Pons (tissue), 1 donor: ENCODE results near the gene TMEM98.
"Not testable (repeated sequence)": the region's sequence is repeated elsewhere in the genome, so short reads cannot be mapped to it uniquely, and the experiment has no call there.

Experiments used
- DNase-seq: peaks from one replicate; pipeline ENCODE4 v3.0.0-alpha.2; 2016; ENCODE audit warnings: low spot score

Gene TMEM98

GRCh38 chr17:32985050-32985756 is 57.2 kb downstream of the TMEM98 start:
- DNase-seq = no peak

- DNase-seq = not testable (repeated sequence)
These were observed 59.5 kb downstream of the TMEM98 start for GRCh38 chr17:32987453-32987805.

- not testable (repeated sequence) for DNase-seq
These were observed 59.9 kb downstream of the TMEM98 start for GRCh38 chr17:32987868-32988267.

- DNase-seq = no peak
These were observed 60.6 kb downstream of the TMEM98 start for GRCh38 chr17:32988481-32989101.

- no peak for DNase-seq
These were observed 64.5 kb downstream of the TMEM98 start for GRCh38 chr17:32992321-32993033.

GRCh38 chr17:32993977-32994376 is 66.0 kb downstream of the TMEM98 start:
- DNase-seq = no peak
